Effector memory CD4-positive, alpha-beta T cell (primary cell): ENCODE results near the gene OR2T2.
"Not testable (repeated sequence)": the region's sequence is repeated elsewhere in the genome, so short reads cannot be mapped to it uniquely, and the experiment has no call there.

Source experiments
- DNase-seq, 3 donors: peaks; one replicate each; pipeline ENCODE4 v3.0.0-alpha.2; 2020
- H3K27ac ChIP-seq: 2 replicates; pipeline ENCODE4 v1.7.0; 2013; ENCODE audit warnings: mild to moderate bottlenecking, low read length, moderate library complexity; ENCODE audit not compliant: insufficient read depth, poor library complexity, severe bottlenecking
- H3K27me3 ChIP-seq: replicated peaks from 2 replicates; pipeline ENCODE4 v1.7.0; 2013; ENCODE audit warnings: mild to moderate bottlenecking, low read length; ENCODE audit not compliant: insufficient read depth, control insufficient read depth, poor library complexity, severe bottlenecking
- H3K36me3 ChIP-seq: 2 replicates; pipeline ENCODE4 v1.7.0; 2013; ENCODE audit warnings: mild to moderate bottlenecking, low read length, moderate library complexity; ENCODE audit not compliant: control insufficient read depth, insufficient read depth
- H3K4me1 ChIP-seq: 2 replicates; pipeline ENCODE4 v1.7.0; 2013; ENCODE audit warnings: low read length, mild to moderate bottlenecking; ENCODE audit not compliant: control insufficient read depth, insufficient read depth, poor library complexity, severe bottlenecking
- H3K4me3 ChIP-seq: 2 replicates; pipeline ENCODE4 v1.7.0; 2013; ENCODE audit warnings: low read length, low read depth, mild to moderate bottlenecking; ENCODE audit not compliant: insufficient read depth, poor library complexity, severe bottlenecking
- H3K9me3 ChIP-seq: 2 replicates; pipeline ENCODE4 v1.7.0; 2013; ENCODE audit warnings: mild to moderate bottlenecking, low read length, moderate library complexity; ENCODE audit not compliant: control insufficient read depth

OR2T2 gene

DNA sequence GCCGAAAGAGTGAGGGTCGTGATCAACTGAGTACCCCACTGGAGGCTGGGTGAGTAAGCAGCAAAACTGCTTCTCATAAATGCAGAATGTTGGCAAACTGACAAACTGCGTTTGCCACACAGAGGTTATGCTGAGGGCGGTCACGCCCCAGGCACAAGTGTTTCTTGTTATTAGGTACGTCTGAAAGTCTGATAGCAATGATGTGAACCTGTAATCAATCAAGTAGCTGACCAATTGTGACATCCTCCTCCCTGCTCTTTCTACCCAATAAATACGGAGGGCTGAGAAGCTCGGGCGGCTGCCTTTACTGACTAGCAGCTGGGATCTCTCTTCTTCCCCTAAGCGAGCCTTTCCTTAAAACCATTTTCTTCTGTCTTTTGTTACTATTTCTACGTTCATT lies 13.8 kb upstream of the OR2T2 start:
- not testable (repeated sequence) for H3K4me3 ChIP-seq, H3K27ac ChIP-seq, H3K36me3 ChIP-seq, H3K27me3 ChIP-seq, H3K9me3 ChIP-seq, DNase-seq, H3K4me1 ChIP-seq

DNA sequence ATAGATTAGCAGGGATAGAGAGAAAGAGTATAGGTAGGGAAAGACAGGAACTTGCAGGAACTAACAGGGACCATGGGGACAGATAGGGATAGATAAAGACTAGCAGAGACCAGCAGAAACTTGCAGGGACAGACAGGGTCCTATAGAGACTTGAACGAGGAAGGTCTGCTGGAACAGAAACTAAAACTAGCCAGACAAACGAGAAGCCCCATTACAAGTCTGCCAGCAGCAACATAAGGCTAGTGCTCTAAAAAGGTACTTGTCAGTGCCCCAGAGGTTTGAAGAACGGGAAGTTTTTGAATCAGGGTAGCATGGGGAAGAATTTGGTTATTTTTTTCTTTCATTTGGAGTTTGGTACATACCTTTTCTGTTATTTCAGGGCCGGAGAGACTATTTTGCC lies 13.2 kb upstream of the OR2T2 start:
- H3K27me3 ChIP-seq, H3K27ac ChIP-seq, H3K9me3 ChIP-seq, DNase-seq, H3K36me3 ChIP-seq, H3K4me3 ChIP-seq, H3K4me1 ChIP-seq: not testable (repeated sequence)

DNA sequence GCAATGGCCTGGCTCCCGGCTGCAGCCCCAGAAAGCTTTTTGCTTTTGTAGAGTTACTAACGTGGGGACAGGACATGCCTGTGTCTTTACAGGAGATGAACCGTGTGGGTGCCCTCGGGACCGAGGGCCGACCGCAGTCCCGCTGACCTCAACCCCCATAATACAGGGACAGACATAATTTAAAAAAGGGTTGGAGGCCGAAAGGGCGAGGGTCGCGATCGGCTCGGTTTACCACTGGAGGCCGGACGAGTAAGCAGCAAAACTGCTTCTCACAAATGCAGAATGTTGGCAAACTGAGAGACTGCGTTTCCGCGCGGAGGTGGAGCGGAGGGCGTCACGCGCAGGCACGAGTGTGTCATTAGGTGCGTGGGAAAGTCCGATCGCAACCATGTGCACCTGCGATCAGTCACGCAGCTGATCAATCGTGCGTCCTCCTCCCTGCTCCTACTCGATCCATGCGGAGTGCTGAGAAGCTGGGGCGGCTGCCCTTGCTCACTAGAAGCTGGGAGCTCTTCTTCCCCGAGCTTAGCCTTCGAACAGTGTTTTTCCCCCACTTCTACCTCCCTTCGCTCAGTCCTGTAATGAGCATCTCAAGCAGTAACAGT lies 11.5 kb upstream of the OR2T2 start:
- not testable (repeated sequence) for H3K4me1 ChIP-seq, H3K27ac ChIP-seq, H3K27me3 ChIP-seq, DNase-seq, H3K36me3 ChIP-seq, H3K4me3 ChIP-seq, H3K9me3 ChIP-seq

DNA sequence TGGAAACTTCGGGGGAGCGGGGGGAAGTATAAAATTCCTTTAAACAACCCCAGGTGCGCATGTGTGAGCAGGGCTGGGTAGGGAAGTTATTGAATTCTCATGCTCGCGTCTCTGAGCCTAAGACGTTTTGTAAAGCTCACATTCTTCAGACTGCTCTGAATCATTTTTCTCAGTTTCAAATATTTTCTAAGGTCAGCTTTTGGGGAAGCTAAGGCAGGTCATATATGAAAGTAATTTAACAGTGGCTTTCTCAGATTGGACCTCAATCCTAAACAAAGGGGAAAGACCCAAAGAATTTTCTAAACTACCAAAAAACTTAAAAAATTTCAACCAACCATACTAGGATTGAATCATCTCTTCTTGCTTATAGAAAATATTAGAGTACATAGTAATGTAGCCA lies 10.5 kb upstream of the OR2T2 start:
- H3K9me3 ChIP-seq, H3K4me1 ChIP-seq, H3K27me3 ChIP-seq, H3K4me3 ChIP-seq, DNase-seq, H3K36me3 ChIP-seq, H3K27ac ChIP-seq: not testable (repeated sequence)

DNA sequence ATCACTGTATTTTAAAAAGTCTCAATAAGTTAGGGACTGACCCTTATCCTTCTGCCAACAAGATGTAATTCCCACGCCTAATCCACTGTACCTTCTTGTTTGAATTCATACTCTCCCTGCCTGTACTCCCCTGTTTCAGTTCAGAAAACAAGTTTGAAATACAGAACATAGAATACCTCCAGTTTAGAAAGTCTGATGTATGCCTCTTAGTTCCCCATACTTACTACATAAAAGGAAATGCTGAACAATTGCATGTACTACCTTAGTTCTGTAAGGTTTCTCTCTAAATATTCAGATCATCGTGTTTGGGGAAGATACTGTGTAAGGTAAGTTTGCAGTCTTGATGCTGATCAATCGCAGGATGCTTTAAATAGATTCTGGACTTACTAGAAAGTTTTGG lies 9.1 kb upstream of the OR2T2 start:
- H3K27ac ChIP-seq, H3K36me3 ChIP-seq, H3K27me3 ChIP-seq, H3K4me3 ChIP-seq, H3K9me3 ChIP-seq, H3K4me1 ChIP-seq, DNase-seq: not testable (repeated sequence)

DNA sequence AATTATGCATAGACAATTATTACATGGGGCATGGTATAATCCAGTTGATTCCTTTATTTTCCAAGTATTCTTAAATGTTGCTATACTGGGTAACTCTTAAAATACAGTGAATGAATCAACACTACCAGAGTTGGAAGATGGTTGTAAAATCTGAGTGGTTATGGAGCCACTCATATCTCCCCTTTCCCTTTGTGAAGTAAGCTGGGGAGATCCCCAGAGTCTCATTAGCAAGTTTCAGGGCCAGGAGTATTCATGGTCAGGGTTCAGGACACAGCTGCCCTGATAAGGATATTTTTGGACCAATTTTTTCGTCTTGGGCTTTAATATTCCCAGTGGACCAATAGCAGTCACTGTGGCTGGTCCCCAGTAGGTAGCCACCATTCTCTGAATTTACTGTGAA lies 6.8 kb upstream of the OR2T2 start:
- H3K36me3 ChIP-seq, DNase-seq, H3K27me3 ChIP-seq, H3K27ac ChIP-seq, H3K4me1 ChIP-seq, H3K4me3 ChIP-seq, H3K9me3 ChIP-seq: not testable (repeated sequence)

DNA sequence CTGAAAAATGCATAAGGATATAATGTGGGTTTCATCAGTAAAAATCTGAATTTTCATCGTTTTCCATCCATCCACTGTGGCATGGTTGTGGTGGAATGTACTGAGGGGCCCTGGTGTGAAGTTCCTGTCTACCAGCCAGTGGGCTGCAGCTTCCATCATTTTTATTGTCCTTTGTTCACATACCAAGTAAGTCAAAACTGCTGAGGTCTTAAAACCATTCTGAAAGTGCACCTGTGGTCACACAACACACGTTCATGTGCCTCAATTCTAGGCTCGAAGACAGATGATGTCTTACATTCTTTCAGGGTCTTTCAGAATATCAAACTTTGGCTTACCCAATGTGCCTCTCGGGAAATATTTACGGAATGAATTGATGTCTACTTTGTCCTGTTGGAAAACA lies 6.2 kb upstream of the OR2T2 start:
- not testable (repeated sequence) for H3K4me3 ChIP-seq, H3K36me3 ChIP-seq, H3K27ac ChIP-seq, DNase-seq, H3K27me3 ChIP-seq, H3K4me1 ChIP-seq, H3K9me3 ChIP-seq

DNA sequence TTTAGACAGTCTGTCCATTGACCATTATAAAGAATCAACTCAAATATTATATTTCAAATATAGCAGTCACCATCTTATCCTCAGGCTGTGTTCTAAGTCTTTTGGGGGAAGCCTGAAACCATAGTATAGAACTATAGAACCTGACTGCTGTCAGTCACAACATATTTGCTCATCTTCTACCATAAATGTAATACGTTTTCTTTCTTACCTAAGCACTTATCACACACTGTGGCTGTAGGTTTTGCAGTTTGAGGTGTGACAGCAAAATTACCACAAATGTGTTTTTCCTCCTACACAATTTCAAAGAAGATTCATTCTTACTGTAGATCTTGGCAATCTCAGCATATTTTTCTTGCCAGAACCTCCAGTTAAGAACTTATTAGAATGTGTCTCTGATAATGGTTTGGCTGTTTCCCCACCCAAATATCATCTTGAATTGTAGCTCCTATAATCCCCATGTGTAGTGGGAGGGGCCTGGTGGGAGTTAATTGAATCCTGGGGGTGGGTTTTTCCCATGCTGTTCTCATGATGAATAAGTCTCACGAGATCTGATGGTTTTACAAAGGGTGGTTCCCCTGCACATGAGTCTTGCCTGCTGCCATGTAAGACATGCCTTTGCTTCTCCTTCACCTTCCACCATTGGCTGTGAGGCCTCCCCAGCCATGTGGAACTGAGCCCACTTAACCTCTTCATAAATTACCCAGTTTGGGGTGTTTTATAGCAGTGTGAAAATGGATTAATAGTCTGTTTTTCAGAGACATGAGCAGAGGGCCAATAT lies 2.7 kb upstream of the OR2T2 start:
- not testable (repeated sequence) for H3K9me3 ChIP-seq, H3K27me3 ChIP-seq, H3K36me3 ChIP-seq, H3K4me1 ChIP-seq, H3K4me3 ChIP-seq, H3K27ac ChIP-seq, DNase-seq

DNA sequence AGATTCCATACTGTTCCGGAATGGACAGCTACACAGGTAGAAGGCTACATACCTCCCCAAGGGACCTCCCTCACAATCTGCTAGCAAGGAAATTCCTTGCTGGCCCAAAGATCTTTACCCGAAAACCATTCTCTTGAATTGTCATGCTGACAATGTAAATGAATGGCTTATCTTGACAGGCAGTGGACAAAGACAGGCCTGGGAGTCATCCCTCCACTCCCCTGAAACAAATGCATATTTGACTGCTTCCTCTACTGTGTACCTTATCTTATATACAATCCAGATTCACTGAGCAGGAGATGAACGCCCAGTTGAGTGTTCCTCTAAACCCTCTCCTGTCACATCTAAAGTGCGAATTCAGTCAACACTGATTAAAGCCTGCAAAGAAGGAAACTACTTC lies 834 bp upstream of the OR2T2 start:
- not testable (repeated sequence) for H3K4me3 ChIP-seq, H3K36me3 ChIP-seq, H3K27ac ChIP-seq, H3K9me3 ChIP-seq, H3K27me3 ChIP-seq, H3K4me1 ChIP-seq, DNase-seq

DNA sequence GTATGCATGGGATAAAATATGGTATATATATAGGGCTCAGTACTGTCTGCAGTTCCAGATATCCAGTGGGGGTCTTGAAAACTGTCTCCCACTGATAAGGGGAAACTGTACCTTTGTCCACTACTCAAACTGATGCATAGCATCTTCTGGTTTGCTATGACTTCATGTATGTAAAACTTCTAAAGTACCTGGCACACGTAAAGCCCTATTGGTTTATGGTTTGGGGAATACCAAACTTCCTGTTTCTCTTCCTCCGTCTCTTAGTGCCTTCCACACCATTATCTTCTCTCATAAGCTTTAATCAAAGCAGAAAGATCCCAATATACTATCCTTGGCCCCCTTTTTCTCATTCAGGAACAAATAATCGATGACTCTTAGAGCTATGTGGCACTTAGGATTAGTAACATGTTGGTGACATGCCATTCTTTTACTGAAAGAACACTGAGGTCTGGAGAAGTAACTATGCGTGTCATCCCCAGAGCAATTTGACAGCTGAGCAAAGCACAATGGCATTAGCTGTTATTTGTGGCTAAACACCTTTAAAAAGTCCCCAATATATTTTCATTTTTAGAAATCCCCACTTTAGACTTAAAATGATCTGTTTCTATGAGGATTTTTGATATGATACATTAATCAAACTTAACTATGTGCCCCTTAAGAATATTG lies 3.1 kb downstream of the OR2T2 start:
- H3K9me3 ChIP-seq, H3K4me1 ChIP-seq, DNase-seq, H3K27me3 ChIP-seq, H3K4me3 ChIP-seq, H3K36me3 ChIP-seq, H3K27ac ChIP-seq: not testable (repeated sequence)
